HepG2 (cell line): Measurements from ENCODE around the gene GRIK3. TPM values are rescaled to one million over a fixed set of nuclear protein-coding genes. Genes with fewer than 3 reads are reported as not detected.

Source experiments
- ATAC-seq: fragments of 200-7000 bp; cut with Tn5 transposase; 3 replicates; pipeline ENCODE4 v1.9.1; 2020; ENCODE audit warnings: mild to moderate bottlenecking, moderate library complexity
- BruUV-seq: library from RNA; stranded (reverse); fragments of 400-500 nt; replicated peaks from 2 replicates; lab custom pipeline; 2021; lab: Mats Ljungman, UMichigan
- CTCF ChIA-PET: fragments of 300-600 bp; formaldehyde crosslinking; extraction: SDS; loops from one replicate; lab custom pipeline; 2021; ENCODE audit warnings: low total read pairs, inconsistent platforms, low intra/inter-chr PET ratio; lab: Yijun Ruan, JAX
- POLR2A ChIA-PET: fragments of 350-600 bp; sonication (Branson Sonifier 250); formaldehyde crosslinking; loops from one replicate; lab custom pipeline; 2020; ENCODE audit warnings: antibody characterized with exemption, inconsistent platforms; lab: Yijun Ruan, JAX
- DNase-seq: peaks from one replicate; pipeline ENCODE4 v3.0.0-alpha.2; 2015; ENCODE audit warnings: low spot score
- FAIRE-seq: peaks from 3 replicates; lab custom pipeline; 2011; peaks lifted over from hg19 to GRCh38; lab: Jason Lieb, UNC
- H2AFZ ChIP-seq: one replicate; pipeline ENCODE4 v1.6.1; 2011; ENCODE audit warnings: low read length, inconsistent platforms
- H3K27ac ChIP-seq: fragments of 300-600 bp; 3 replicates; pipeline ENCODE4 v1.8.0; 2011; ENCODE audit warnings: mixed run types, mild to moderate bottlenecking, mixed read lengths, low read length, inconsistent platforms; ENCODE audit not compliant: insufficient read depth; ENCODE audit errors: extremely low read length
- H3K27me3 ChIP-seq, 2 experiments: fragments of 200-600 bp in 1 of 2; 2 replicates in 1 of 2; 3 replicates in 1 of 2; pipeline versions ENCODE4 v1.6.0 to v1.8.0; 2011; ENCODE audit warnings: low read length in 2 of 2, mild to moderate bottlenecking in 2 of 2, moderate library complexity in 2 of 2, inconsistent platforms in 1 of 2; ENCODE audit not compliant: insufficient read depth in 2 of 2, control insufficient read depth in 1 of 2
- H3K36me3 ChIP-seq, 2 experiments: fragments of 200-600 bp in 1 of 2; replicated peaks in 1 of 2; 2 replicates in 1 of 2; 3 replicates in 1 of 2; pipeline versions ENCODE4 v1.5.1 to v1.8.0; 2011; ENCODE audit warnings: low read length in 2 of 2, inconsistent platforms in 1 of 2; ENCODE audit not compliant: insufficient read depth in 2 of 2, control insufficient read depth in 1 of 2
- H3K4me1 ChIP-seq: 2 replicates; pipeline ENCODE4 v1.5.1; 2012; ENCODE audit warnings: low read length, inconsistent platforms; ENCODE audit not compliant: insufficient read depth
- H3K4me2 ChIP-seq: 2 replicates; pipeline ENCODE4 v1.6.0; 2011; ENCODE audit warnings: low read depth, low read length, inconsistent platforms
- H3K4me3 ChIP-seq, 3 experiments: fragments of 200-600 bp in 1 of 3; sonication (generic), shearing (Covaris generic) in 1 of 3; replicated peaks in 1 of 3; 2 replicates each; pipeline ENCODE4 v1.5.1; 2011 to 2016; ENCODE audit warnings: low read length in 3 of 3, inconsistent platforms in 2 of 3, low read depth in 2 of 3, mild to moderate bottlenecking in 2 of 3, control low read depth in 1 of 3, mixed read lengths in 1 of 3; ENCODE audit not compliant: insufficient read depth in 1 of 3
- H3K79me2 ChIP-seq: one replicate; pipeline ENCODE4 v1.6.1; 2011; ENCODE audit warnings: low read length, inconsistent platforms; ENCODE audit not compliant: insufficient read depth
- H3K9ac ChIP-seq: 2 replicates; pipeline ENCODE4 v1.6.0; 2011; ENCODE audit warnings: mild to moderate bottlenecking, low read depth, low read length, inconsistent platforms; ENCODE audit not compliant: insufficient read depth
- H3K9me3 ChIP-seq: 2 replicates; pipeline ENCODE4 v1.5.1; 2012; ENCODE audit warnings: mild to moderate bottlenecking, low read length
- H4K20me1 ChIP-seq: 2 replicates; pipeline ENCODE4 v1.6.0; 2011; ENCODE audit warnings: inconsistent platforms, mild to moderate bottlenecking, low read length, moderate library complexity; ENCODE audit not compliant: insufficient read depth
- CREB1 ChIP-seq, 2 experiments: fragments of 450-650 bp in 1 of 2; IDR thresholded peaks; 2 replicates each; pipeline ENCODE4 v1.6.1; 2016 to 2017; ENCODE audit warnings: control low read depth in 1 of 2, mild to moderate bottlenecking in 1 of 2, missing compliant biosample characterization in 1 of 2, missing genetic modification characterization in 1 of 2
- GMEB2 ChIP-seq: IDR thresholded peaks from 2 replicates; pipeline ENCODE4 v1.6.1; 2016; ENCODE audit warnings: missing biosample characterization, missing genetic modification reagents, low read depth
- HIVEP1 ChIP-seq: sonication (generic); formaldehyde crosslinking; IDR thresholded peaks from 2 replicates; pipeline ENCODE4 v1.4.0; 2020; ENCODE audit warnings: mild to moderate bottlenecking, missing genetic modification reagents
- HNRNPLL ChIP-seq: fragments of 200-400 bp; formaldehyde crosslinking; IDR thresholded peaks from 2 replicates; pipeline ENCODE4 v1.6.1; 2017; ENCODE audit warnings: mild to moderate bottlenecking, low read depth, low read length; ENCODE audit not compliant: poor library complexity, severe bottlenecking
- KDM4B ChIP-seq: sonication (generic); formaldehyde crosslinking; IDR thresholded peaks from 2 replicates; pipeline ENCODE4 v1.4.0; 2020; ENCODE audit warnings: missing genetic modification reagents
- NCOA2 ChIP-seq: sonication (generic); formaldehyde crosslinking; IDR thresholded peaks from 2 replicates; pipeline ENCODE4 v1.8.0; 2022; ENCODE audit warnings: inconsistent platforms
- ZBTB7B ChIP-seq: sonication (generic); formaldehyde crosslinking; IDR thresholded peaks from 2 replicates; pipeline ENCODE4 v1.4.0; 2020; ENCODE audit warnings: missing genetic modification reagents
- ZNF138 ChIP-seq: sonication (generic); formaldehyde crosslinking; IDR thresholded peaks from 2 replicates; pipeline ENCODE4 v1.5.0; 2020; ENCODE audit warnings: mild to moderate bottlenecking, low read depth, missing genetic modification reagents
- ZNF432 ChIP-seq: sonication (generic); formaldehyde crosslinking; IDR thresholded peaks from 2 replicates; pipeline ENCODE4 v1.5.0; 2020; ENCODE audit warnings: missing genetic modification reagents, mild to moderate bottlenecking, borderline replicate concordance
- ZNF629 ChIP-seq: sonication (generic); formaldehyde crosslinking; conservative IDR thresholded peaks from 2 replicates; pipeline ENCODE4 v1.5.0; 2020; ENCODE audit warnings: missing genetic modification reagents
- ZNF670 ChIP-seq: sonication (generic); formaldehyde crosslinking; IDR thresholded peaks from 2 replicates; pipeline ENCODE4 v1.8.0; 2022; ENCODE audit warnings: mild to moderate bottlenecking, missing genetic modification reagents, borderline replicate concordance
- WGBS: methylation state at CpG from one replicate; pipeline ENCODE4 v1.1.6; 2017; ENCODE audit warnings: low lambda C conversion rate; 5-methylcytosine and 5-hydroxymethylcytosine counted together
- in situ Hi-C: cut with HindIII; loops from 2 replicates; pipeline ENCODE4 v1.10.0; 2017; ENCODE audit warnings: low pct_unique_long_range_greater_than_20kb; ENCODE audit not compliant: extremely low pct_ligation_motif_present
- intact Hi-C: fragments of 100-400 bp; cut with micrococcal nuclease; formaldehyde crosslinking; loops from one replicate; pipeline ENCODE4 v1.10.0; 2022; ENCODE audit not compliant: unreplicated experiment
- polyA plus RNA-seq, 8 experiments: library from polyadenylated mRNA; depleted of rRNA in 3 of 8; stranded (reverse) in 7 of 8; unstranded in 1 of 8; fragments of >200 nt; fragmentation: Illumina TruSeq in 4 of 8; extraction: Trizol in 4 of 8; gene quantifications; 2 replicates each; pipeline versions ENCODE4 v1.2.1 to v1.2.3, GENCODE V29; 2011 to 2016; ENCODE audit warnings: low read depth in 4 of 8, missing spikeins in 1 of 8, mixed read lengths in 1 of 8; ENCODE audit not compliant: insufficient read depth in 1 of 8
- total RNA-seq, 5 experiments: library from RNA; depleted of rRNA; stranded (reverse); fragments of >200 nt; fragmentation: Illumina TruSeq; extraction: Trizol; gene quantifications; 2 replicates each; pipeline ENCODE4 v1.2.3, GENCODE V29; 2016; ENCODE audit warnings: low read depth in 1 of 5

Gene GRIK3
- total and polyA plus RNA-seq, 2 of the 13 experiments (the other 11 are each of a cell fraction or from before 2014, with no cell fraction given), result not detected

- TF ChIP-seq HNRNPLL, result no peak
- no peak for TF ChIP-seq CREB1 (IDR thresholded peaks at IDR 0.05)
- TF ChIP-seq CREB1 (CRISPR knock-in tag; IDR thresholded peaks at IDR 0.05), result no peak
- TF ChIP-seq ZNF138 (CRISPR knock-in tag), result no peak
- TF ChIP-seq GMEB2, result no peak
- no peak for TF ChIP-seq ZBTB7B (CRISPR knock-in tag)
- TF ChIP-seq NCOA2 (CRISPR knock-in tag), result no peak
- TF ChIP-seq HIVEP1 (CRISPR knock-in tag), result no peak
Observed at GRCh38 chr1:36857754-36858153, 176.6 kb downstream of the GRIK3 start (continued).

GRCh38 chr1:36855699-36856494, 178.4 kb downstream of the GRIK3 start:
- Histone ChIP-seq H2AFZ (no peak overlapping the region), H3K4me3 (no peak overlapping the region), H3K9me3 (no peaks in the 10 kb centered on the region), H3K27ac (no peak overlapping the region), H3K9ac (no peak overlapping the region), H3K27me3 (peaks cover 9 to 59% of the 10 kb centered on the region in 2 experiments), H3K4me2 (no peak overlapping the region), H4K20me1 (no peaks in the 10 kb centered on the region), H3K36me3 (no peaks in the 10 kb centered on the region), H3K4me1 (peaks cover 9% of the 10 kb centered on the region; the same call in 1 of the 2 replicates), H3K79me2 (no peaks in the 10 kb centered on the region)
- ATAC-seq, result no peak
- no TSS peak for BruUV-seq
- no peak for DNase-seq
- ChIA-PET POLR2A (no interaction called here), CTCF (no interaction called here)
- TF ChIP-seq ZNF629 (peak; percentile 45; the same call in 1 of the 2 replicates), ZNF670 (CRISPR knock-in tag) (no peak), ZNF432 (no peak), KDM4B (no peak), HNRNPLL (no peak)
- in situ Hi-C loops (no loop called here), intact Hi-C loops (no loop called here)
- WGBS, result 17% methylated on average over 11 of the region's 17 CpGs
- no peak for FAIRE-seq
